HG03342 (cell line): Measurements from ENCODE around the gene HOXD3.

Source experiments
- ATAC-seq: cut with Tn5 transposase; IDR thresholded peaks from one replicate; pipeline ENCODE4 v1.9.1; 2021; ENCODE audit warnings: mild to moderate bottlenecking, moderate library complexity; ENCODE audit not compliant: unreplicated experiment

Gene HOXD3

DNA sequence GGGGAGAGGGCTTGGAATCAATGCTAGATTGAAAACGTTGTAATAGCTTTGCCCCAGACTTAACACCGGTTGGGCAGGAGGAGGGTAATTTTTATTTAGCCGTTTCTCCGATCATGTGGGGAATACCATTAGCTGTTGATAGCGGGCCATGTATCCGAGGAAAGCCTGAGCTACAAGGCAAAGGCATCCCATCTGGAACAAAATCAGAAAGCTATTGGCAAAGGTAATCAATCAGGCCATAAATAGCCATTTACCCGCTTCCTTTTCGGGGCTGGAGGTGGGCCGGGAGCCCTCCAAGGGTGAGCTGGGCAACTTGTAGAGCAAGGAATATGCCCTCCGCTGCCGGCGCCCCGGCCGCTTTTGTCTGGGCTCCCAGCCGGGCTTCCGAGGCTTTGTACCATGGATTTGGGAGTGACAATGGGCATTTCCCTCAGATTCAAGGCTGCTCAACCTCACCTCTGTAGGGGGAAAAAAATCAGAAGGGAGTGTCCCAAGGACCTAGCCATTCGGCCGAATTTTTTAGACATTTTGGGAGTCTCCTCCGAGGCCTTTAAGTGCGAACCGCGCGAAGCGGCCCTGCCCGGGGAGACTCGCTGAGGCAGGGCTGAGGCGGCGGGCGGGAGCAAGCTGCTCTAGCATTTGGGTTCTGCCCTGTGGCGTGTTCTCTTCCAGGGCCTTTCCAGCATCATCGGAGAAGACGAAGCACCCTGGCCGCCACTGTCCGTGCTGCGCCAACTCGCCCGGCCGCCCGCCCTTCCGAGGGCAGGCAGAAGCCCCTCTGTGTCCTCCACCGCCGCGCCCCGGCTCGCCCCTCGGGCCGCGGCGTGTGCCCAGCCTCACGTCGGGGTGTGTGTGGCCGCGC is 35.7 kb upstream of the HOXD3 start:
- ATAC-seq: no peak

DNA sequence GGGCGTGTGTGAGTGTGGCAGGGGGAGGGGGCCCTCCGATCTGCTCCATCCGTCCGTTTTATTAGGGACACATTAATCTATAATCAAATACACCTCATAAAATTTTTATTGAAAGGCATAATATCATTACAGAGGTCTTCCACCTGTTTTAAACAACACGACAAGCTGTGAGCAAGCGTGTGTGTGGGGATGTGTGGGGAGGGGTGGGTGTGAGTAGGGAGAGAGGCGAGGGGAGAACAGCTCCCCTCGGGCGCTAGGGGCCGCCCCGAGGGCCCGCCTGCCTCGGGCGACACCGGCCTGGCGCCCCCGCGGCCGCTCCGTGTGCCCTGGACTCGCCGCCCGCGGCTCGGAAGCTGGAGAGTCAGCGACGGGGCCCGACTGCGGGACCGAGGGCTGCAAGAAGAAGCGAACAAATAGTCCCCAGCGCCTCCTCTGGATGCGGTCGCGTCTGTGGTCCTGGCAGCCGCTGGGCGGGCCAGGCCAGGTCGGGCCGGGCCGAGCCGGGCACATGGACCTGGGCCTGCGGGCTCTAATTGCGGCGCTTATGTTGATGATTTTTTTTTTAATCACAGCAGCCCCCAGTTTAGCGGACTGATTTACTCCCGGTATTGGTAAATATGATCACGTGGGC is 34.9 kb upstream of the HOXD3 start:
- no peak for ATAC-seq

DNA sequence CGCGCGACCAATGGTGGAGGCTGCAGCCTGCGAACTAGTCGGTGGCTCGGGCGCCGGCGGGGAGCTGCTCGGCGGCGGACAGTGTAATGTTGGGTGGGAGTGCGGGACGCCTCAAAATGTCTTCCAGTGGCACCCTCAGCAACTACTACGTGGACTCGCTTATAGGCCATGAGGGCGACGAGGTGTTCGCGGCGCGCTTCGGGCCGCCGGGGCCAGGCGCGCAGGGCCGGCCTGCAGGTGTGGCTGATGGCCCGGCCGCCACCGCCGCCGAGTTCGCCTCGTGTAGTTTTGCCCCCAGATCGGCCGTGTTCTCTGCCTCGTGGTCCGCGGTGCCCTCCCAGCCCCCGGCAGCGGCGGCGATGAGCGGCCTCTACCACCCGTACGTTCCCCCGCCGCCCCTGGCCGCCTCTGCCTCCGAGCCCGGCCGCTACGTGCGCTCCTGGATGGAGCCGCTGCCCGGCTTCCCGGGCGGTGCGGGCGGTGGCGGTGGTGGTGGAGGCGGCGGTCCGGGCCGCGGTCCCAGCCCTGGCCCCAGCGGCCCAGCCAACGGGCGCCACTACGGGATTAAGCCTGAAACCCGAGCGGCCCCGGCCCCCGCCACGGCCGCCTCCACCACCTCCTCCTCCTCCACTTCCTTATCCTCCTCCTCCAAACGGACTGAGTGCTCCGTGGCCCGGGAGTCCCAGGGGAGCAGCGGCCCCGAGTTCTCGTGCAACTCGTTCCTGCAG is 34.3 kb upstream of the HOXD3 start, which contains the start of gene HOXD9:
TSS of gene HOXD9 (plus strand) at position 37 of the 728 bp plus-strand sequence. CDS start at position 87, 50 bp downstream.
- ATAC-seq: no peak

DNA sequence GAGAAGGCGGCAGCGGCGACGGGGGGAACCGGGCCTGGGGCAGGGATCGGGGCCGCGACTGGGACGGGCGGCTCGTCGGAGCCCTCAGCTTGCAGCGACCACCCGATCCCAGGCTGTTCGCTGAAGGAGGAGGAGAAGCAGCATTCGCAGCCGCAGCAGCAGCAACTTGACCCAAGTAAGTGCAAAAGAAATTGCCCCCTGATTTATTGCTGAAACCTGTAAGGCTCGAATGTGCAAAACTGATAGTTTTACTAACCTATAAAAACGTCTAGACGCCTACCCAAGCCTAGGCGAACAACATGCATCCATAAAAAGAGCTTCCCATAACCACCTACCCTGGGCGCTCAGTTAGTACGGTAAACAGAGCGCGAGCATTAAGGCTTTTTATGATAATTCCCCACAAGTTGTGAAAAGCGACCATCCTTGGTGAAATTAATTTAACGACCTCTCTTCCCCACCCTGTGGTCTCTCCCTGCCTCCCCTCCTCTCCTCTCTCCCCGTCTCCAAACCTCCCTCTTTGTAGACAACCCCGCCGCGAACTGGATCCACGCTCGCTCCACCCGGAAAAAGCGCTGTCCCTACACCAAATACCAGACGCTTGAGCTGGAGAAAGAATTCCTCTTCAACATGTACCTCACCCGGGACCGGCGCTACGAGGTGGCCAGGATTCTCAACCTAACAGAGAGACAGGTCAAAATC is 33.5 kb upstream of the HOXD3 start:
- no peak for ATAC-seq

DNA sequence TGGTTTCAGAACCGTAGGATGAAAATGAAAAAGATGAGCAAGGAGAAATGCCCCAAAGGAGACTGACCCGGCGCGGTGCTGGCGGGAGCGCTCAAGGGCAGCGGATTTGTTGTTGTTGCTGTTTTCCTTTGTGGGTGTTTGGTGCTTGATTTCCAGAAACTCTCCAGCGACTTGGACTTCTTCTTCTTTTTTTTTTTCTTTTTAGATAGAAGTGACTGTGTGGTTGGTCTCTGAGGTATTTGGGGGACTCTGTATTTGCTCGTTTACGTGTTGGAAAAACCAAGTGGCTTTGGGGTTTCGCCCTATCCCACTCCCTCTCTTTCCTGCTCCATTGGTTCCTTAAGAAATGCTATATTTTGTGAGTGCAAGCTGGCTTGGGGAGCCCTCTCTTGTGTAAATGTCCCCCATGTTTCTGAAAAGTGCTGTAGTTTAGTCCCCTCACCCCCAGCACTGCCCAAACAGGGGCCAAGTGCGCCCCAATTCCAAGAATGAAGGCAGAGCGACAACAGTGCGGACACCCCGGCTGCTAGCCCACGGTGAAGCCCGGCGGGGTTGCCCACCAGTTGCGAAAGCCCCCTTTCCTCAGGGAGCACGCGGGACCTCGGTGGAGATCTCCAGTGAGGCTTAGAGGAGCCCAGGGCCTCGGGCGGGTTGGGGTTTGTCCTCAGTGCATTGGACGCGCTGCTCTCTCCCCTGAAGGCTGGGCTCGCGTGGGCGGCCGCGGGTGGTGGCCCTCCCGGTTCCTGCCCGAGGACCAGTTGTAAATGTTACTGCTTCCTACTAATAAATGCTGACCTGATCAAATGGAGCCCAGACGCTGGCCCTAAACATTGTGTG is 32.8 kb upstream of the HOXD3 start:
- no peak for ATAC-seq

DNA sequence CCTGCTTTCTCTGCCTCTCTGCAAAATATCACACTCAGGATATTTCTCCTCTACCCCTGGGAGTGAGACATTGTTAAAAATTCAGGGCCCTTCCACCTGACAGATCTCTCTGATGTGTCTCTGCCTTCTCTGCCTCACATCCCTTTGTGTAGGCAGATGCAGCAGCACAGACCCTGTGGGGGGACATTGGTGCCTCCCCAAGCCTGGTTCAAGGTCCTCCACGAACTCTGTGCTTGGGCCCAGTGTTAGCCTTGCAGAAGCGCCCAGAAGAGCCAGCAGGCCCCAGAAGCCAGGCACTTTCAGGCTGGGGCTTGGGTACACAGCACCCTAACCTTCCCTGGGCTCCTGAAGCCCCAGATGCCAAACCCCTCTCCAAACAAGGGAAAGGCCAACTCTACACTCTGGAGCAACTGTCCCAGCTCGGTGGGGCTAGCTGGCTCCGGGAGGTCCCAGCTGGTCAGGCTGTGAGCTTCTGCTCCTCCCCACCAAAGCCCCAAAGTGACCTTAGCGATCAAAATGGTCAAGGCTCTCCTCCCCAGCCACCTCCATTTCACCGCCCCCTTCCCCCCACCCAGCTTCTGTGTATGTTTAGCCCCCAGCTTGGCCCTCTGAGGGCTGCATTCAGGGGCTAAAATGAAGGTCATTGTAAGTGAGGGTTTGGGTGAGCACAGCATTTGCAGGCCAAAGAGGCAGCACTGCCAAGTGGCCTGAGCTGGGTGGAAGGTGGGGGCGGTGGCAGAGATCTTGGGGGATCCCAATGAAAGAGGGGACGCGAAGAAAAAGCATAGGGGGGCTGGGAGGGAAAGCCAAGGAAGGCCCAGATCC is 31.9 kb upstream of the HOXD3 start:
- ATAC-seq: no peak

DNA sequence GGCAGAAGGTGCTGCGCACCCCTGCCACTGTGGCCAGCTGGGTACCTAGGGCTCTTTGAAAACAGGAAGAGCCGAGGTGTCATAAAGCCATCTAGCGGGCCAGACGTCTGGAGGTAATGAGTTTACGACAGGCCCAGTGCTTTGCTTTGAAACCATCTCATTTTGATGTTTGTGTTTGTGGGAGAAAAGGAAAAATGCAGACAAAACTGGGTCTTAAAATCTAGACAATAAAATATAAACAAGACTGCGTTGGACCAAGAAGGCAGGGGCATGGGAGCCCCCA is 31.4 kb upstream of the HOXD3 start:
- ATAC-seq: no peak

DNA sequence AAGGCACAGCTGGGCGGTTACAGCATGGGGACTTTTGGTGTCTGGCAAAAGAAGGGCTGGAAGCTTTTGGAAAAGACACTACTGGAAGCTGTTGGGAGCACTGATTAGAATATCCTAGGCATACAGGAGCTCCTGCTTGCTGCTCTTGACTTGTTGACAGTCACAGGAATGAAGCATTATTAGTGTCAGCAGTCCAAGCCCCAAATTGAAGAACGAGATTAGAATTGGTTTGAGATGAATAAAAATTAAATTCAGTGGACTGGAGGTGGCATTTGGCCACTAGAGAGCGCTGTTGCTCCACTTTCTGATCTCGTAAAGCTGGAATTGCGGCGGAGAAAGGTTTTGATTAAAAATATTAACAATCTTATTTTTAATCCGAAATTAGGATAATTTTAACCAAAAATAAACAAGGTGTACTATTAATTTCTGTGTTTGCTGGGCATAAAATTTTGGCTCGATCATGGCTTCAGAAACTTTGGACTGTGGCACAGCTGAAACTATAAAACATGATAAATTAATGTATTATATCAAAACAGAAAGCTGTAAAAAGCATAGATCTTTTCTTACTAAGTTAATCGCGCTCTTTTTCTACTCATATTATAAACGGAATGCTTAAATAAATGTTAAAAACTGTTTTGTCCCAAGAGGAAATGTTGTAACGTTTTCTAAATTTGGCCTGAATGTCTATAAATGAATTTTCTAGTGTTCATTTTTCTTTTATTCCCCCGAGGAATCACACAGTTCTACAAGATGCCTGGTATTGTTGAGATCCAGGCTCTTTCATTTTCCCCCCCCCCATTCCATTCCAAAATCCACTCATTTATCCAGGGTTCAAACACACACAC is 30.0 kb upstream of the HOXD3 start:
- ATAC-seq: no peak

DNA sequence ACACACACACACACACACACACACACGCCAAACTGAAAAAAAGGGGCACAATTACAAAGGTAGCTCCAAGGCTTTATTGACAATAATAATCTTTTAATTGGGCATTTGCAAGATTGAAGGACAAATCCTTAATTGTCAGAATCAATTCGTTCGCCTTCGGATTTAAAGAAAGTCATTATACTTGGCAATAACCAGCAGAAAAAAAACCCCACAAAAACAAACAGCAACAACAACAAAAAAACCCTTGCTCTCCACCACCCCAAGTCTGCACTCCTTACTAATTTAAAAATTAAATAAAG is 29.4 kb upstream of the HOXD3 start:
- ATAC-seq: no peak

DNA sequence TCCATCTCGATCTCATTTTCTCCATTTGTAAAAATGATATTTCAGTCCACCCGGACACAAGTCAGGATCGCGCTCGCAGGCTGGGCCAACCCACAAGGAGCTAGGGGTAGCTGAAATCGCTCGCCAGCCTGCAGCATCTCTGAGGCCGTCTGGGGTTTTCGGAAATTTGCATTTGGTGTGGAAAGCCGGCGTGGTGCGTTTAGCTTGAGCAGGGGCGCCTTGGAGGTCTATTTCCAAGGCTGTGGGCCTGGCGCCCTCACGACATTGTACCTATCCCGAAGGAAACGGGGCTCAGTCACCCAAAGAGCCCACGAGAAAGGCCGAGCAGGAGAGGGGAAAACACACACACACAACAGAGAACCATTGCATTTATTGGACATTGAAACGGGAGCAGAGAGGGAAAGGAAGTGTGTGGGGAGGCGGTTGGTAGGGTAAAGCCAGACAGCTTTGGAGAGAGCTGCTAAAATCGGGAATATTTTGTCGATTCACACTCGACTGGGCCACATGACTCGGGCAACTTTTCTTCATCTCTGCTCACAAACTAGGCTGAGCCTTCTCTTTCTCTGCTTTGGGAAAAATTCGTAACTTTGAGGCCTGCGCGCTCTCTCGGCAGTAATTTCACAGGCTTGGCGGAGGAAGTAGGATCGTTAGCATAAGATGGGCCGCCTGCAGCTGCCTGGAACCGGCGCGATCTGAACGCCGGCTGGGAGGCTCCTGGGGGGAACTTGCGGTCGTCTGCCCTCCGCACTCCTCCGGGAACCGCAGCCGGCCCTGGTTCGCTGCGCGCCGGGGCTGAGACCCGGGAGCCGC is 28.7 kb upstream of the HOXD3 start:
- ATAC-seq: no peak

DNA sequence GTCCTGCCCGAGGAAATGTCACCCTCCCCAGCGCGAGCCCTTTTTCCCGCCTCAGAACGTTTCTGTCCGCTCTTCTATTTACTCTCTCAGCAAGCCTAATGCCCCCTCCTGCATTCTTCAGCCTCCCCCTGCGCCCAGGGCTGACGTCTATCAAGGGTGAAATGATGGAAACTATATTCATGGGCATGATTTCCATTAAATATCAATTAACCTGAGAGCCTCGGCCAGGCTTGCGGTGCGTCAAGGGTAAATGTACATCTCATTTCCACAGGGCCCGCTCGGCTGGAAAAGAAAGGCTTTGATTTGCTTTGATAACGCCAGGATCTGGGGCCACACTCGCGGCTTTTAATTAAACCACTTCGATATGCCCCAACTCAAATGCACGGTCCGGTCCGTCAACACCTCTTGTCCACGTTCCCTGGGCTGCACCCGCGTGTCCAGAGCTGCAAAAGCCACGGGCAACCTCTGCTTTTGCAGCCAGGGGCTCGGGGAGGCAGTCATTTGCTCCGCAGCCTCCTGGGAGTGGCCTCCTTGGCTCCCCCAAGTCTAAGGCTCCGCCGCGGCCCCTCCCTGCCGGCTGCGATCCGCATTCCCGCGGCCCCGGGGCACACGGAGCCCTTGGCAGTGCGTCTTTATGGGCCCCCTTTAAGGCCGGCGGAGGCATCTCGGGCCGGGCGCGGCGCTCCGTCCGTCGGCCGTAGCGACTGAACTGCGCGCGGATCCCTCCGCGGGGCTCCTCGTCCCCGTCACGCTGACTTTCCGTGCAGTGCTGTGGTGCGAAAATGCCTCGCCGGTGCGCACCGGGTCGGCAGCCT is 27.9 kb upstream of the HOXD3 start, which contains the start of gene HOXD8:
TSS of gene HOXD8 (plus strand) at position 724 of the 815 bp plus-strand sequence. CDS start 662 bp downstream, outside the sequence.
- ATAC-seq: no peak

DNA sequence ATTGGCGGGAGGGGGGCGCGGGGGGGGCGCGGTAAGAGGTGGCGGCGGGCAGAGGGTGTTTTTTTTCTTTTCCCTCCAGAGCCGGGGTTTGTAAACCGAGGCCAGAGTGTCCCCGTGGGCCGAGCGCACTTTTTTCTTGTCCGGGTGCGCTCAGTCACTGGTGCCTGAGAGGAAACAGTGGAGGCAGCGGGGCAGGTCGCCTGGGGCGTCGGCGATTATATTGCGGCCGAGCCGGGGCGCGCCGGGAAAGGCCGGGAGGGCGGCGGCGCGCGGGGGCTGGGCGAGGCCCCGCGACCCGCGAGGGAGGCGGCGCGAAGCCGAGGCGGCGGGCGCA is 27.3 kb upstream of the HOXD3 start:
- no peak for ATAC-seq

DNA sequence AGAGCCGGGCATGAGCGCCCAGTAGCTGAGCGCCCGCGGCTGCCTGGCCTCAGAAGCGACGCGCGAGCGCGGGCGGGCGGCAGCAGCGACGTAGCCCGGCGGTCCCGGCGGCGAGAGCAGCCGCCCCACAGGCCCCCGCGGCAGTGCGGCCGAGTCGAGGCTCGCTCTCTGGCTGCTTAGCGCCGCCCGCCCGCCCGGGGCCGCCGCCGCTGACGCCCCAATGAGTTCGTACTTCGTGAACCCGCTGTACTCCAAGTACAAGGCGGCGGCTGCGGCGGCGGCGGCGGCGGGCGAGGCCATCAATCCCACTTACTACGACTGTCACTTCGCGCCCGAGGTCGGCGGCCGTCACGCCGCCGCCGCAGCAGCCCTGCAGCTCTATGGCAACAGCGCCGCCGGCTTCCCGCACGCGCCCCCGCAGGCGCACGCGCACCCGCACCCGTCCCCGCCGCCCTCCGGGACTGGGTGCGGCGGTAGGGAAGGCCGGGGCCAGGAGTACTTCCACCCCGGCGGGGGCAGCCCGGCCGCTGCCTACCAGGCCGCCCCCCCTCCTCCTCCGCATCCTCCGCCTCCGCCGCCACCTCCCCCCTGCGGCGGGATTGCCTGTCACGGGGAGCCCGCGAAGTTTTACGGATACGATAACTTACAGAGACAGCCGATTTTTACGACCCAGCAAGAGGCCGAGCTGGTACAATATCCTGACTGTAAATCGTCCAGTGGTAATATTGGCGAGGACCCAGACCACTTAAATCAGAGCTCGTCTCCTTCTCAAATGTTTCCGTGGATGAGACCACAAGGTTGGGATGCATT is 26.8 kb upstream of the HOXD3 start:
- ATAC-seq: no peak

DNA sequence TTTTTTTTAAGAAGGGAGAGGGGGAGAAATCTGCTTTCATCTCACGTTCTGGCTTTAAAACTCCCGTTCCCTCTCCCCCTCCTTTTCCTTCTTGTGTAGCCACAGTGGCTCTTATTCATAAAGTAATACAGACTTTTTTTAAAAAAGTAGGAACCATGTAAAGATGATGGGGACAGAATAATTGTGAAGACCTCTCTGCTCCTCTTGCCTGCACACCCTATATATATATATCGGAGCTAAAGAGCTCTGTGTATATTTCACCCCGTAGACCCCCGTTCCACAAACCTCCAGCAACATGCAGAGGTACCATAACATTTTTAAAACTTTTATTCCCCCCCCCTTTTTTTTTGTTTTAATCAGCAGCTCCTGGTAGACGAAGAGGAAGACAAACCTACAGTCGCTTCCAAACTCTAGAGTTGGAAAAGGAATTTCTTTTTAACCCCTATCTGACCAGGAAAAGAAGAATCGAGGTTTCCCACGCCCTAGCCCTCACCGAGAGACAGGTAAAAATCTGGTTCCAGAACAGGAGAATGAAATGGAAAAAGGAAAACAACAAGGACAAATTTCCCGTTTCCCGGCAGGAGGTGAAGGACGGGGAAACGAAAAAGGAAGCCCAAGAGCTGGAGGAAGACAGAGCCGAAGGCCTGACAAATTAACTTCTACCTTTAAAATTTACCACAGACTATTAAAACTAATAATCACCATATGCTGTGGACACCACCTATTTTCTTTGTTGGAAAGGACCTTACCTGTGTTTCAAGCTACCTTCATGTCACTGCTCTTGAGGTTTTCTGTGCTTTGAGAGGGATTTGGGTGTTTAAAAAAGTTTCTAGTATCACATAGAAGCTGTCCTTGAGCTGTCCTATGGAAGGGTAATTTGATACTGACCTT is 25.9 kb upstream of the HOXD3 start:
- ATAC-seq: no peak

DNA sequence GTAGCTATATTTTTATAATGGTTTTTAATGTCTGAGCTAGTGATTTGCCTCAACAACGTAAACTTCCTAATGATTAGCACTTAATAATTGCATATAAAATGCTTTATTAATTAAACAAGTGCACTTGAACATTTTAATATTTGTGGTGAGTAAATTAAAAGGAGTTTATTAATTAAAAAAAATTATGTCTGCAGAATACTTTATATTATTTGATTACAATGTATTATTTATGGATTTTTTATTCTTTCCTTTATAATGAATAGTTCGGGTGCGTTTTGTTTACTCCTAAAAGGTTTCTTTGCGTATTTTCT is 25.3 kb upstream of the HOXD3 start:
- ATAC-seq: no peak
